Panc1 (cell line): ENCODE data around the gene ZBTB7C. TPM values are rescaled to one million over a fixed set of nuclear protein-coding genes. Genes with fewer than 3 reads are reported as not detected.

ENCODE experiments used
- ATAC-seq: fragments of 200-7000 bp; cut with Tn5 transposase; 2 replicates; pipeline ENCODE4 v1.9.1; 2020; ENCODE audit warnings: mild to moderate bottlenecking, moderate library complexity
- BruUV-seq: library from RNA; stranded (reverse); fragments of 400-500 nt; replicated peaks from 2 replicates; lab custom pipeline; 2021; lab: Mats Ljungman, UMichigan
- CTCF ChIA-PET: fragments of 300-600 bp; sonication (Branson Sonifier 250); formaldehyde crosslinking; loops from one replicate; lab custom pipeline; 2022; ENCODE audit warnings: antibody characterized with exemption; lab: Charles Lee
- POLR2A ChIA-PET: fragments of 300-600 bp; sonication (Branson Sonifier 250); formaldehyde crosslinking; loops from one replicate; lab custom pipeline; 2022; ENCODE audit warnings: antibody characterized with exemption; lab: Charles Lee
- DNase-seq: peaks from one replicate; pipeline ENCODE4 v3.0.0-alpha.2; 2010; ENCODE audit warnings: low read depth, low spot score
- H3K27ac ChIP-seq: 2 replicates; pipeline ENCODE4 v1.5.1; 2011; ENCODE audit warnings: mild to moderate bottlenecking, low read length, inconsistent platforms
- H3K27me3 ChIP-seq: fragments of 200-500 bp; sonication (Bioruptor generic); 2 replicates; pipeline ENCODE4 v1.6.0; 2014; ENCODE audit warnings: low read length, inconsistent platforms; ENCODE audit not compliant: control insufficient read depth, insufficient read depth
- H3K36me3 ChIP-seq: fragments of 200-500 bp; sonication (Bioruptor generic); 2 replicates; pipeline ENCODE4 v1.5.1; 2014; ENCODE audit warnings: inconsistent platforms, mild to moderate bottlenecking, low read length, moderate library complexity; ENCODE audit not compliant: control insufficient read depth, insufficient read depth
- H3K4me1 ChIP-seq: 2 replicates; pipeline ENCODE4 v1.5.1; 2011; ENCODE audit warnings: inconsistent platforms, mild to moderate bottlenecking, low read length, moderate library complexity; ENCODE audit not compliant: control insufficient read depth, insufficient read depth
- H3K4me3 ChIP-seq, 2 experiments: 2 replicates each; pipeline ENCODE4 v1.5.1; 2011 to 2012; ENCODE audit warnings: low read depth in 2 of 2, low read length in 2 of 2, mild to moderate bottlenecking in 2 of 2, inconsistent platforms in 1 of 2, moderate library complexity in 1 of 2
- H3K9me3 ChIP-seq: fragments of 200-500 bp; sonication (Bioruptor generic); 2 replicates; pipeline ENCODE4 v1.5.1; 2014; ENCODE audit warnings: low read depth, mild to moderate bottlenecking, inconsistent platforms, low read length, moderate library complexity; ENCODE audit not compliant: control insufficient read depth, insufficient read depth
- CTCF ChIP-seq: fragments of 450-650 bp; IDR thresholded peaks from 2 replicates; pipeline ENCODE4 v1.5.1; 2017; ENCODE audit warnings: mild to moderate bottlenecking
- POLR2AphosphoS5 ChIP-seq: IDR thresholded peaks from 2 replicates; pipeline ENCODE4 v1.6.1; 2012; ENCODE audit warnings: mild to moderate bottlenecking, low read depth, low read length, moderate library complexity
- REST ChIP-seq, 2 experiments: IDR thresholded peaks; 2 replicates each; pipeline ENCODE4 v1.6.1; 2011 to 2012; ENCODE audit warnings: low read depth in 2 of 2, control low read depth in 1 of 2, low read length in 1 of 2, mild to moderate bottlenecking in 1 of 2, moderate library complexity in 1 of 2; ENCODE audit not compliant: insufficient read depth in 1 of 2
- SIN3A ChIP-seq: IDR thresholded peaks from 2 replicates; pipeline ENCODE4 v1.6.1; 2012; ENCODE audit warnings: low read depth, mild to moderate bottlenecking, low read length, moderate library complexity, borderline replicate concordance; ENCODE audit not compliant: insufficient read depth
- TCF7L2 ChIP-seq: IDR thresholded peaks from 2 replicates; pipeline ENCODE4 v1.6.1; 2011; ENCODE audit warnings: mild to moderate bottlenecking, low read depth, low read length, inconsistent platforms
- in situ Hi-C: cut with HindIII; loops from 2 replicates; pipeline ENCODE4 v1.10.0; 2016; ENCODE audit warnings: low sequenced_read_pairs, low pct_unique_long_range_greater_than_20kb
- intact Hi-C: fragments of 100-400 bp; cut with micrococcal nuclease; formaldehyde crosslinking; loops from one replicate; pipeline ENCODE4 v1.10.0; 2022; ENCODE audit not compliant: unreplicated experiment
- total RNA-seq: library from RNA; stranded (reverse); gene quantifications from one replicate; pipeline ENCODE4 v1.2.1, GENCODE V29; 2021; ENCODE audit not compliant: unreplicated experiment

The ZBTB7C gene
- total RNA-seq, 1 experiment from 2014 or later: 0.03 TPM

GRCh38 chr18:48222118-48222517 lies 187.1 kb downstream of the ZBTB7C start:
- no peak overlapping the region for H3K27ac ChIP-seq
- no peak overlapping the region for H3K4me3 ChIP-seq
- in situ Hi-C loops (no loop called here), intact Hi-C loops (no loop called here)
- no peaks in the 10 kb centered on the region for H3K4me1 ChIP-seq
- ATAC-seq (no peak), DNase-seq (no peak)
- no peaks in the 10 kb centered on the region for H3K36me3 ChIP-seq
- ChIA-PET POLR2A (interaction anchor here (0.6 kb wide), 1 partner anchor 14 kb away, joined by 4 read pairs; no protein-coding TSS in a partner anchor), CTCF (no interaction called here)
- no TSS peak for BruUV-seq
- H3K27me3 ChIP-seq: no peaks in the 10 kb centered on the region
- TF ChIP-seq TCF7L2 (no peak), POLR2AphosphoS5 (no peak), SIN3A (no peak), REST (IDR thresholded peaks at IDR 0.05; ENCODE audit: insufficient read depth in 1 of 2, low read depth in 2 of 2, low read length in 1 of 2) (no peak), CTCF (no peak)
- H3K9me3 ChIP-seq: no peaks in the 10 kb centered on the region

GRCh38 chr18:48219810-48220499 lies 189.2 kb downstream of the ZBTB7C start:
- Histone ChIP-seq H3K4me1 (no peaks in the 10 kb centered on the region), H3K36me3 (no peaks in the 10 kb centered on the region), H3K9me3 (no peaks in the 10 kb centered on the region), H3K27ac (no peak overlapping the region), H3K27me3 (no peaks in the 10 kb centered on the region), H3K4me3 (no peak overlapping the region)
- intact Hi-C loops: no loop called here
- no TSS peak for BruUV-seq
- TF ChIP-seq SIN3A (no peak), CTCF (no peak)
- ATAC-seq: no peak
- CTCF ChIA-PET: interaction anchor here (0.5 kb wide), 1 partner anchor 71 kb away, joined by 7 read pairs; no protein-coding TSS in a partner anchor
- in situ Hi-C loops: no loop called here
- no peak for DNase-seq
- POLR2A ChIA-PET: no interaction called here
